Sigmoid colon (tissue), 4 donors: ENCODE data around the gene SUMO3.

ENCODE experiments used
- POLR2A ChIP-seq, 2 donors: fragments of 450-650 bp; IDR thresholded peaks; one replicate each; pipeline ENCODE4 v1.6.1; 2016; ENCODE audit warnings: antibody characterized with exemption in 2 of 2, mild to moderate bottlenecking in 2 of 2, moderate library complexity in 2 of 2
- POLR2AphosphoS5 ChIP-seq, 4 donors: sonication (generic); formaldehyde crosslinking; IDR thresholded peaks; one replicate each; pipeline ENCODE4 v1.6.1; 2017; ENCODE audit warnings: antibody characterized with exemption in 4 of 4

- TF ChIP-seq POLR2A (IDR thresholded peaks at IDR 0.05): no peak
- no peak for TF ChIP-seq POLR2AphosphoS5 (IDR thresholded peaks at IDR 0.05)
Observed at GRCh38 chr21:44780137-44780502, 37.7 kb downstream of the SUMO3 start.
